Nephron progenitor cell (in vitro differentiated cells): ENCODE data around the gene PPFIBP2.

ENCODE experiments used
- DNase-seq: peaks from one replicate; pipeline ENCODE4 v3.0.0; 2021
- H3K27ac Mint-ChIP-seq: 2 replicates; pipeline ENCODE4 v1.8.0; 2021; ENCODE audit warnings: mild to moderate bottlenecking, moderate library complexity, mixed read lengths
- H3K27me3 Mint-ChIP-seq: 2 replicates; pipeline ENCODE4 v1.8.0; 2021; ENCODE audit warnings: mild to moderate bottlenecking, low read depth, mixed read lengths; ENCODE audit not compliant: poor library complexity
- H3K36me3 Mint-ChIP-seq: 2 replicates; pipeline ENCODE4 v1.8.0; 2021; ENCODE audit warnings: low read depth, mixed read lengths
- H3K4me1 Mint-ChIP-seq: 2 replicates; pipeline ENCODE4 v1.8.0; 2021; ENCODE audit warnings: mixed read lengths
- H3K4me3 Mint-ChIP-seq: 2 replicates; pipeline ENCODE4 v1.8.0; 2021; ENCODE audit warnings: mild to moderate bottlenecking, moderate library complexity, mixed read lengths
- H3K9me3 Mint-ChIP-seq: 2 replicates; pipeline ENCODE4 v1.8.0; 2021; ENCODE audit warnings: mild to moderate bottlenecking, moderate library complexity, mixed read lengths
- TF ChIP-seq, protein P1 (sequence below): fragments of 200-600 bp; sonication (generic); IDR thresholded peaks from 2 replicates; pipeline ENCODE4 v1.5.0; 2021; ENCODE audit warnings: antibody characterized with exemption

PPFIBP2 gene

DNA sequence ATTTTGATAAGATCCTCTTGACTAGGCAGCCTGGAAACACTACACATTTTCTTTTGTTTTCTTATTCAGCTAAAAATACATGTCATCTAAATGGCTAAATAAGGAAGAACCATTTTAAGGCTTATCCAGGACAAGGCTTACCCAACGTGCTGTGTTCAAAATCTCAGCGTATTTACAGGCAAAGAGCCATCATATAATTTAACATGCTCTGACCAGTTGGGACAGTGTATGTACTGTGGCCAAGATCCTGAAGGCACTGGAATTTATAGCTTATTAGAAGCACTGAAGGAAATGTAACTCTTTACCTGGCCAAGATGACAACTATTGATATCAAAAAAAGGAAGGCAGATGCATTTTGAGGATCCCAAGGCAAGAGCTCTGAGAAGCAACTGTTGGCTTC lies 71.1 kb downstream of the PPFIBP2 start:
- Mint-ChIP-seq H3K9me3 (no peaks in the 10 kb centered on the region), H3K36me3 (no peaks in the 10 kb centered on the region), H3K4me1 (peaks cover 27% of the 10 kb centered on the region), H3K4me3 (no peak overlapping the region), H3K27me3 (peaks cover 5% of the 10 kb centered on the region), H3K27ac (no peak overlapping the region)
- no peak for DNase-seq
- TF ChIP-seq, protein P1, sequence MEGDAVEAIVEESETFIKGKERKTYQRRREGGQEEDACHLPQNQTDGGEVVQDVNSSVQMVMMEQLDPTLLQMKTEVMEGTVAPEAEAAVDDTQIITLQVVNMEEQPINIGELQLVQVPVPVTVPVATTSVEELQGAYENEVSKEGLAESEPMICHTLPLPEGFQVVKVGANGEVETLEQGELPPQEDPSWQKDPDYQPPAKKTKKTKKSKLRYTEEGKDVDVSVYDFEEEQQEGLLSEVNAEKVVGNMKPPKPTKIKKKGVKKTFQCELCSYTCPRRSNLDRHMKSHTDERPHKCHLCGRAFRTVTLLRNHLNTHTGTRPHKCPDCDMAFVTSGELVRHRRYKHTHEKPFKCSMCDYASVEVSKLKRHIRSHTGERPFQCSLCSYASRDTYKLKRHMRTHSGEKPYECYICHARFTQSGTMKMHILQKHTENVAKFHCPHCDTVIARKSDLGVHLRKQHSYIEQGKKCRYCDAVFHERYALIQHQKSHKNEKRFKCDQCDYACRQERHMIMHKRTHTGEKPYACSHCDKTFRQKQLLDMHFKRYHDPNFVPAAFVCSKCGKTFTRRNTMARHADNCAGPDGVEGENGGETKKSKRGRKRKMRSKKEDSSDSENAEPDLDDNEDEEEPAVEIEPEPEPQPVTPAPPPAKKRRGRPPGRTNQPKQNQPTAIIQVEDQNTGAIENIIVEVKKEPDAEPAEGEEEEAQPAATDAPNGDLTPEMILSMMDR, result no peak

DNA sequence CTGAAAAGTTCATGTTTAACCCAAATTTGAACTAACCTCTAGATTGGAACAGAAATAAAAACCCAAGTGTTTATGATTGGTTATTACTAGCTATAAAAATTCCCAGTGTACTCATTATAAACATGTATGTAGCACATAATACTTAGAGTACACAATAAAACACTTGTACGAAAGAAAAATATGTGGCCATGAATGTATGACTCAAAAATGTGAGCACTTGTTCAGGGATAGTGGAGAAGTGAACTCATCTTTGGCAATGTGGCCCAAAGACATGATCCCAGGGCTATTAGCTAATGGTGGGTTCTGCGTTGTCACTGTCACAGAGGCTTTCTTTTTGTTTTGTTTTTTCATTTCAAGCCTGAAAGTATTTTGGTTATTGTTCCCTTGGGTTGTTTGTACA lies 72.0 kb downstream of the PPFIBP2 start:
- TF ChIP-seq, protein P1, result no peak
- no peak for DNase-seq
- Mint-ChIP-seq H3K27ac (no peak overlapping the region), H3K9me3 (no peaks in the 10 kb centered on the region), H3K36me3 (no peaks in the 10 kb centered on the region), H3K27me3 (peaks cover 5% of the 10 kb centered on the region), H3K4me3 (no peak overlapping the region), H3K4me1 (peaks cover 21% of the 10 kb centered on the region)

DNA sequence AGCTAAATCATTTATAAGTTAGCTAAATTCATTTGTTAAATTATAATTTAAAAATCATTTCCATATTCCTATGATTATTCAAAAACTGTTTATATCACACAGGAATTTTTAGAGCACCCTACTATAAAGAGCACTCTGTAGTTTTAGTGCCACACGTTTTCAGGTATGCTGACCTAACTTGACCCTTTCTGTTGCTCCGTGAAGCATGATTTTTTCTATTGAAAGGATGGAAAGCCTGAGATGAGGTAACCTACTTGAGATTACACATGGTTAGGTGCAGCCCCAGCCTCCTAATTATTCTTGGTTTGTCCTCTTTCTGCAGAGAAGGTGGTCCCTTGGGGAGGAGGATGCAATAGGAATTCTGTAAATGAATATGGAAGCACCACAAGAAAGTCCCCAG lies 72.6 kb downstream of the PPFIBP2 start:
- H3K4me3 Mint-ChIP-seq, result no peak overlapping the region
- H3K9me3 Mint-ChIP-seq, result no peaks in the 10 kb centered on the region
- peaks cover 5% of the 10 kb centered on the region for H3K27me3 Mint-ChIP-seq
- H3K4me1 Mint-ChIP-seq, result peaks cover 21% of the 10 kb centered on the region
- TF ChIP-seq, protein P1, result no peak
- no peak overlapping the region for H3K27ac Mint-ChIP-seq
- DNase-seq, result no peak
- no peaks in the 10 kb centered on the region for H3K36me3 Mint-ChIP-seq

DNA sequence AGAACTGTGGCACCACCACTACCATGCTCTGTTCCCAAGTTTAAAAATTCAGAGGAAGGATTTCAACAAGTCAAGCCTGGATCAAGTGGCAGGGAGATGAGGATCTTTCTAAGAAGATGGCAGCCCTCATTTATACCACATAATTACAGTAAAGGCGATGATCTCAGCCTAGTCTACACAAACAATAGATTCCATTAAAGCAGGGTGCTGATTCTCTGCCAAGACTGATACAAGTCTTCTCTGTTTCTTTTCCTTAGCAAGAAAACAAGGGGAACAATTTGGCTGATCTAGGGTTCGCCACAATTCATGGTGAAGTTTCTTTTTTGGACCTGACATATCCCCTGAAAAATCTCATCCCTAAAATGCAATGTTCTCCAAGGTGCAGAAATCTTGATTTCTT lies 73.9 kb downstream of the PPFIBP2 start:
- TF ChIP-seq, protein P1, result no peak
- Mint-ChIP-seq H3K4me1 (peaks cover 22% of the 10 kb centered on the region), H3K4me3 (no peak overlapping the region), H3K27ac (no peak overlapping the region), H3K27me3 (peaks cover 5% of the 10 kb centered on the region), H3K9me3 (no peaks in the 10 kb centered on the region), H3K36me3 (peaks cover 5% of the 10 kb centered on the region)
- no peak for DNase-seq

DNA sequence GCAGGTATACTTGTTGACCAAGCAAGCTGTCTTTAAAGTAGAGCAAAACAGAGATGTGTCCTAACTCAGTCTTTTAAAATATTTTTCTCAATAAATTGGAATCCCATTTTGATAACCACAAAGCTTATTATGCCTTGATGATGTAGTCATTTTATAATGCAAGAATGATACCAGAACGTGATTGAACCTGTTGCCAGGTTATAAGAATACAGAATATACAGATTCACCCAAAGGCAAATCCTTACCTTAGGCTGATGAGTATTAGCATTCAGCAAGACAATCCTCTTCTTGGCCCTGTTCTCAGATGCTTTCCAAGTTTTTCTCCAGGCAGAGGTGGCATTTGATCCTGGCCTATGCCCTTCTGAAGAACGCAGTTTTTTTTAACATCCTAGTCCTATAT lies 76.1 kb downstream of the PPFIBP2 start:
- H3K4me3 Mint-ChIP-seq, result no peak overlapping the region
- peaks cover 5% of the 10 kb centered on the region for H3K27me3 Mint-ChIP-seq
- TF ChIP-seq, protein P1, result no peak

DNA sequence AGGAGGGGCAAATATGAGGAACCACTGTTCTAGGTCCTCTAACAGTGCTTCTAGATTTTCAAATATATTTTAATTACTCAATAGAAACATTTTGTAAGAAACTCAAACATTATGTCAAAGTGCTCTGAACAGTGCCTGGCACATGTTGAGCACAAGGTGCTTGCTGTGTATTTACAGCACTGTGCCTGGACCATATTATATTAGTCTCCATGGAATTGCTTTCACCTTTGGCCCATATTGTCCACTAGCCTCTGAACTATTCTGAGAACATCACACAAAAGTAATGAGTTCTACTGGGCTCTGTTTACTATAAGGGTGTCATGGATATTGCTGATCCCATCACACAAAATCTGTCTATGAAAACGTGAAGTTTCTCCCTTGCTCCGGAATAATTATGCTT lies 76.7 kb downstream of the PPFIBP2 start:
- Mint-ChIP-seq H3K27me3 (peaks cover 5% of the 10 kb centered on the region), H3K27ac (no peak overlapping the region), H3K36me3 (peaks cover 5% of the 10 kb centered on the region), H3K4me1 (peaks cover 27% of the 10 kb centered on the region), H3K9me3 (no peaks in the 10 kb centered on the region), H3K4me3 (no peak overlapping the region)
- TF ChIP-seq, protein P1, result no peak
- DNase-seq, result no peak

More for the DNA sequence above, 76.1 kb downstream of the PPFIBP2 start:
- Mint-ChIP-seq H3K9me3 (no peaks in the 10 kb centered on the region), H3K36me3 (peaks cover 5% of the 10 kb centered on the region), H3K4me1 (peaks cover 20% of the 10 kb centered on the region), H3K27ac (no peak overlapping the region)
- DNase-seq, result no peak
